Liver (tissue), 9 donors: ENCODE measurements around the gene TPH1. TPM values are rescaled to one million over a fixed set of nuclear protein-coding genes. Genes with fewer than 3 reads are reported as not detected.

Source experiments
- DNase-seq: peaks from one replicate; pipeline ENCODE4 v3.0.0-alpha.2; 2017; ENCODE audit warnings: low spot score
- H3K27ac ChIP-seq, 2 donors: one replicate each; pipeline ENCODE4 v1.7.0; 2013; ENCODE audit warnings: inconsistent platforms in 2 of 2, low read length in 2 of 2, control low read depth in 1 of 2, low read depth in 1 of 2, mild to moderate bottlenecking in 1 of 2
- H3K27me3 ChIP-seq, 4 donors: one replicate each; pipeline versions ENCODE4 v1.6.1 to v1.7.0; 2013; ENCODE audit warnings: low read length in 3 of 4, inconsistent platforms in 1 of 4, mild to moderate bottlenecking in 1 of 4, moderate library complexity in 1 of 4; ENCODE audit not compliant: control insufficient read depth in 4 of 4, insufficient read depth in 4 of 4
- H3K36me3 ChIP-seq, 4 donors: one replicate each; pipeline versions ENCODE4 v1.6.1 to v1.7.0; 2013; ENCODE audit warnings: low read length in 3 of 4, mild to moderate bottlenecking in 3 of 4, low read depth in 1 of 4, moderate library complexity in 1 of 4; ENCODE audit not compliant: control insufficient read depth in 4 of 4, insufficient read depth in 3 of 4
- H3K4me1 ChIP-seq, 4 donors: one replicate each; pipeline versions ENCODE4 v1.6.1 to v1.7.0; 2013; ENCODE audit warnings: low read length in 3 of 4, mild to moderate bottlenecking in 3 of 4, moderate library complexity in 1 of 4; ENCODE audit not compliant: control insufficient read depth in 4 of 4, insufficient read depth in 4 of 4
- H3K4me3 ChIP-seq, 3 donors: one replicate each; pipeline versions ENCODE4 v1.6.1 to v1.7.0; 2013; ENCODE audit warnings: low read length in 3 of 3, control low read depth in 1 of 3, low read depth in 1 of 3, mild to moderate bottlenecking in 1 of 3
- H3K9ac ChIP-seq, 2 donors: one replicate each; pipeline ENCODE4 v1.7.0; 2013; ENCODE audit warnings: low read length in 2 of 2, mild to moderate bottlenecking in 2 of 2, moderate library complexity in 2 of 2, control low read depth in 1 of 2, low read depth in 1 of 2
- H3K9me3 ChIP-seq, 4 donors: one replicate each; pipeline versions ENCODE4 v1.6.1 to v1.7.0; 2013; ENCODE audit warnings: low read length in 3 of 4; ENCODE audit not compliant: control insufficient read depth in 4 of 4
- EGR1 ChIP-seq, 2 donors: IDR thresholded peaks; 2 replicates each; pipeline ENCODE4 v1.6.1; 2016 to 2018; ENCODE audit warnings: antibody characterized with exemption in 2 of 2, low read depth in 2 of 2
- FOXA1 ChIP-seq: IDR thresholded peaks from 2 replicates; pipeline ENCODE4 v1.6.1; 2016; ENCODE audit warnings: antibody characterized with exemption
- FOXA2 ChIP-seq: IDR thresholded peaks from 2 replicates; pipeline ENCODE4 v1.6.1; 2016; ENCODE audit warnings: antibody characterized with exemption
- GABPA ChIP-seq, 2 donors: IDR thresholded peaks in 1 of 2; conservative IDR thresholded peaks in 1 of 2; 2 replicates each; pipeline ENCODE4 v1.6.1; 2016; ENCODE audit warnings: antibody characterized with exemption in 2 of 2, mild to moderate bottlenecking in 1 of 2, moderate library complexity in 1 of 2
- HNF4G ChIP-seq: IDR thresholded peaks from 2 replicates; pipeline ENCODE4 v1.6.1; 2016; ENCODE audit warnings: antibody characterized with exemption
- JUND ChIP-seq, 2 donors: IDR thresholded peaks; 2 replicates each; pipeline ENCODE4 v1.6.1; 2016; ENCODE audit warnings: antibody characterized with exemption in 2 of 2
- NR2F2 ChIP-seq: IDR thresholded peaks from 2 replicates; pipeline ENCODE4 v1.6.1; 2016; ENCODE audit warnings: antibody characterized with exemption
- RAD21 ChIP-seq, 2 donors: IDR thresholded peaks; 2 replicates each; pipeline ENCODE4 v1.6.1; 2016; ENCODE audit warnings: antibody characterized with exemption in 2 of 2, mild to moderate bottlenecking in 2 of 2
- SP1 ChIP-seq: IDR thresholded peaks from 2 replicates; pipeline ENCODE4 v1.6.1; 2018; ENCODE audit warnings: antibody characterized with exemption, mild to moderate bottlenecking
- TAF1 ChIP-seq: conservative IDR thresholded peaks from 2 replicates; pipeline ENCODE4 v1.6.1; 2016; ENCODE audit warnings: antibody characterized with exemption, mild to moderate bottlenecking
- YY1 ChIP-seq: IDR thresholded peaks from 2 replicates; pipeline ENCODE4 v1.6.1; 2016; ENCODE audit warnings: antibody characterized with exemption, mild to moderate bottlenecking
- WGBS: extraction: QIAGEN DNeasy Blood & Tissue Kit; methylation state at CpG from one replicate; pipeline ENCODE4 v1.1.7; 2013; 5-methylcytosine and 5-hydroxymethylcytosine counted together
- polyA plus RNA-seq, 2 donors: library from polyadenylated mRNA; stranded (reverse) in 1 of 2; unstranded in 1 of 2; fragments of 200-250 nt in 1 of 2; fragments of >200 nt in 1 of 2; fragmentation: Nextera tagmentation in 1 of 2; extraction: Ambion mirVana in 1 of 2; gene quantifications; one replicate each; pipeline versions ENCODE4 v1.2.1 to v1.2.3, GENCODE V29; 2013 to 2015
- total RNA-seq, 2 donors: library from RNA; depleted of rRNA; stranded (reverse); fragments of >200 nt; gene quantifications; one replicate each; pipeline ENCODE4 v1.2.3, GENCODE V29; 2014
- TF ChIP-seq, protein P1 (sequence below): fragments of 150-350 bp; IDR thresholded peaks from 2 replicates; pipeline ENCODE4 v1.5.1; 2017; ENCODE audit warnings: improper control_type of control experiment, low read depth, low read length; ENCODE audit not compliant: missing input control
- TF ChIP-seq, protein P2 (sequence below): IDR thresholded peaks from 2 replicates; pipeline ENCODE4 v1.6.1; 2016; ENCODE audit warnings: antibody characterized with exemption
- TF ChIP-seq, protein P3 (sequence below): IDR thresholded peaks from 2 replicates; pipeline ENCODE4 v1.6.1; 2016; ENCODE audit warnings: antibody characterized with exemption
- donor health status: healthy.
- donor health status: healthy.
- donor health status: healthy.
- donor health status: healthy.
- donor health status: healthy.

TPH1 gene
- total and polyA plus RNA-seq, 4 donors: 0.01 to 0.19 (median 0.10) TPM

DNA sequence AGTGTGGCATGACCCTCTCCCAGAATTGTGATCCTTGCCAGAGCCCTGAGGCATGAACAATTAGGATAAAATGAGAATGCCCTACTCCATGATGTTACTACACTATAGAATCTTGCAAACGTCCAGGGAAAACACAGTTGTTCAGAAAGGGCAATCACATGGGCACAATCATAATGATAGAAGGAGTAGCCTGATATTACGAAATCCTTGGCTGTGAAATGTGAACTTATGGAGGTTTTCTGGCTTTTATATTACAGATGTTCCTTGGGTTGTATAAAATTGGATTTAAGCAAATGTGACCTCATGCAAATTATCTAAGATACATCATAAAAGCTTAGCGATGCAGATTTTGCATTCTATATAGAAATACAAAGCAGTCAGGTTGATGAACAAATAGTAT is 29.4 kb upstream of the TPH1 start:
- H3K9me3 ChIP-seq: no peaks in the 10 kb centered on the region
- H3K27ac ChIP-seq: no peak overlapping the region
- no peak for TF ChIP-seq YY1
- no peak overlapping the region for H3K9ac ChIP-seq
- no peak overlapping the region for H3K4me3 ChIP-seq
- H3K4me1 ChIP-seq: no peaks in the 10 kb centered on the region
- DNase-seq: no peak
- H3K36me3 ChIP-seq: peaks cover 2 to 8% (median 4%) of the 10 kb centered on the region in 4 donors
- WGBS: 87% methylated on average over 3 of the region's 3 CpGs
- no peaks in the 10 kb centered on the region for H3K27me3 ChIP-seq

DNA sequence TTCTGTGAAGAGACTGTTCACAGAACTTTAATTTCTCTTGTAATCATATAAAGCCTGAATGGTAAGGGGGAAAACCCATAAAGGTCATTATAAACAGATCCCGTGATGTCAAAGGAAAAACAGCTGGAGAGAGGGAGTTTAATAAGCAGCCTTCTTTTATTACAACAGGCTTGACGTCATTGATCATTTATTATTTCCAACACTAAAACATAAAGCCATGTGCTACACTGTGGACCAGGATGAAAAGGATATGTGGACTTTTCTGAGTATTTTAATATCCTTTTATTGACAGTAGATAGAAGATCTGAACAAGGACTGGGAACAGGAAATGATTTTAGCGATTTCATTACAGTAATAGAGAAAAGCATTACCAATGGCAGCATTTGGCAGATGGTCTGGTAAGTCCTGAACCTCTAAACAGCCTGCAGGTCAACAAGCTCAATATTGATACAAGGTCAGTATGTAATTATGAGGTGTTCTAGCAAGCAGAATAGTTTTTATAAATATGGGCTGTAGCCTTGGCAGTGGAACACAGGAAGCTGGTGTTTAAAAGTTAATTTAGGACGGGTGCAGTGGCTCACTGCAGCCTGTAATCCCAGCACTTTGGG is 25.1 kb upstream of the TPH1 start:
- H3K27me3 ChIP-seq: no peaks in the 10 kb centered on the region
- H3K9ac ChIP-seq: no peak overlapping the region
- no peak for TF ChIP-seq TAF1
- TF ChIP-seq JUND (IDR thresholded peaks at IDR 0.05): no peak
- no peak for TF ChIP-seq FOXA2
- no peak for TF ChIP-seq HNF4G
- TF ChIP-seq YY1: no peak
- no peak for TF ChIP-seq RAD21 (IDR thresholded peaks at IDR 0.05)
- TF ChIP-seq, protein P1, sequence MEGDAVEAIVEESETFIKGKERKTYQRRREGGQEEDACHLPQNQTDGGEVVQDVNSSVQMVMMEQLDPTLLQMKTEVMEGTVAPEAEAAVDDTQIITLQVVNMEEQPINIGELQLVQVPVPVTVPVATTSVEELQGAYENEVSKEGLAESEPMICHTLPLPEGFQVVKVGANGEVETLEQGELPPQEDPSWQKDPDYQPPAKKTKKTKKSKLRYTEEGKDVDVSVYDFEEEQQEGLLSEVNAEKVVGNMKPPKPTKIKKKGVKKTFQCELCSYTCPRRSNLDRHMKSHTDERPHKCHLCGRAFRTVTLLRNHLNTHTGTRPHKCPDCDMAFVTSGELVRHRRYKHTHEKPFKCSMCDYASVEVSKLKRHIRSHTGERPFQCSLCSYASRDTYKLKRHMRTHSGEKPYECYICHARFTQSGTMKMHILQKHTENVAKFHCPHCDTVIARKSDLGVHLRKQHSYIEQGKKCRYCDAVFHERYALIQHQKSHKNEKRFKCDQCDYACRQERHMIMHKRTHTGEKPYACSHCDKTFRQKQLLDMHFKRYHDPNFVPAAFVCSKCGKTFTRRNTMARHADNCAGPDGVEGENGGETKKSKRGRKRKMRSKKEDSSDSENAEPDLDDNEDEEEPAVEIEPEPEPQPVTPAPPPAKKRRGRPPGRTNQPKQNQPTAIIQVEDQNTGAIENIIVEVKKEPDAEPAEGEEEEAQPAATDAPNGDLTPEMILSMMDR: no peak
- TF ChIP-seq, protein P2, sequence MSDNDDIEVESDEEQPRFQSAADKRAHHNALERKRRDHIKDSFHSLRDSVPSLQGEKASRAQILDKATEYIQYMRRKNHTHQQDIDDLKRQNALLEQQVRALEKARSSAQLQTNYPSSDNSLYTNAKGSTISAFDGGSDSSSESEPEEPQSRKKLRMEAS: no peak
- no peak for TF ChIP-seq EGR1 (IDR thresholded peaks at IDR 0.05; ENCODE audit: low read depth in 2 of 2)
- no peak for TF ChIP-seq FOXA1
- TF ChIP-seq NR2F2: no peak
- no peak overlapping the region for H3K27ac ChIP-seq
- H3K4me1 ChIP-seq: no peaks in the 10 kb centered on the region
- DNase-seq: no peak
- H3K36me3 ChIP-seq: no peaks in the 10 kb centered on the region
- H3K9me3 ChIP-seq: no peaks in the 10 kb centered on the region
- WGBS: 88% methylated on average over 4 of the region's 4 CpGs
- H3K4me3 ChIP-seq: no peak overlapping the region

DNA sequence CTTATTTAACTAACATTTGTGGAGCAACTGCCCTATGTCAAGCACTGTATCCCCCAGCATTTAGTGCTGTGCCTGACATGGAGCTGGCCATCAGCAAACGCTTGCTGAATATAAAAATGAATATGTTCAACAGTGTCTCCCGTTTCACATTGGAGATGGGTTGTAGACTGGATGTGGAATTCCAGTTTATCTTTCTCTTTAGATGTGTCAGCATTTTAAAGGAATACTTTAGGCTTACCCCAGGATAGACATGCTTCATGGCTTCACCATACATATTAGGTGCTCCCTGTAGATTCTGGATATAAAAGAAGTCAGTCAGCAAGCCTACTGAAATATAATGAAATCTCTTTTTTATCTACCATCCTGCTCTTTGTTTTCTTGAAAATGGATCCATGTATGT is 21.3 kb upstream of the TPH1 start:
- no peaks in the 10 kb centered on the region for H3K27me3 ChIP-seq
- H3K9me3 ChIP-seq: no peaks in the 10 kb centered on the region
- no peak for TF ChIP-seq SP1
- TF ChIP-seq, protein P3, sequence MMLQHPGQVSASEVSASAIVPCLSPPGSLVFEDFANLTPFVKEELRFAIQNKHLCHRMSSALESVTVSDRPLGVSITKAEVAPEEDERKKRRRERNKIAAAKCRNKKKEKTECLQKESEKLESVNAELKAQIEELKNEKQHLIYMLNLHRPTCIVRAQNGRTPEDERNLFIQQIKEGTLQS: no peak
- no peak for TF ChIP-seq GABPA (IDR thresholded peaks at IDR 0.05 in 1 of 2, conservative IDR thresholded peaks at IDR 0.05 in 1 of 2)
- no peak for TF ChIP-seq YY1
- no peak overlapping the region for H3K9ac ChIP-seq
- 94% methylated on average over 2 of the region's 2 CpGs for WGBS
- no peak for DNase-seq
- H3K27ac ChIP-seq: no peak overlapping the region
- no peak overlapping the region for H3K4me3 ChIP-seq
- H3K36me3 ChIP-seq: no peaks in the 10 kb centered on the region
- peaks cover 4 to 20% (median 17%) of the 10 kb centered on the region in 4 donors for H3K4me1 ChIP-seq
